Hypothalamus (tissue), 51 donors: ENCODE measurements around the gene CAMSAP2.

Experiments
- DNase-seq, 51 donors: peaks; one replicate each; lab custom pipeline; 2025; lab: John Stamatoyannopoulos, UW

CAMSAP2 gene

DNA sequence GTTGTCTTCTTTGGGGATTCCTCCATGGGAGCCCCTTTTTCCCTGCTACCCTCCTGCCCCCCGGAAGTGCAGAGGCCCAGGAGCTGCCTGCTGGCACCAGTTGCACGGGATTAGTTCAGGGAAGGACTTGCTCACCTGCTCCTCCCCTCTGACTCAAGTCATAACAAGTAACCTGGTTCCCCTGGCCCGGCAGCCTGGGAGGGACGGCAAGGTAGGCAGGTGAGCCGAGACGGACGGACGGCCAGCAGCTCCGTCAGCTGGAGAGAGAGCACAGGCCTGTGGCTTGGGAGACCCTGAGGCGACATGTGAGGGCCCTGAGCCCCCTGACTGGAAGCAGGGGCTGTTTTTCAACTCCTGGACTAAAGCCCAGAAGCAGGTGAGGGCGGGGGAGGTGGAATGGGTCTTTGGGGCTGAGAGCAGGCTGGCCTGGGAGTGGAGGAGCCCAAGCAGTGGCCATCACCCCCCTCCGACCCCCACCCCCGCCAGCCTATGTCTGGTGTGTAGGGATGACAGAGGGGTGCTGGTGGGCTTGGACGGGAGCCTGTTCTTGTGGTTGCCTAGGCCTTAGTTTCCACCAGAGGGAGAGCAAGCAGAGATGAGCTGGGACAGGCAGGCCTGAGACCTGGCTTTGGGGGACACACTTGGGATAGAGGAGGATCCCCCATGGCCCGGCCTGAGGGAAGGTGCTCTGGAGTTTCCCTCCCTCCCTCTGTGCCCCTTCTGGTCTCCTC lies 156.2 kb downstream of the CAMSAP2 start, which contains the start of gene INAVA:
Gene INAVA, plus strand, starts transcription at position 189 of the 731 bp plus-strand sequence. CDS start 3,501 bp downstream, outside the sequence.
- DNase-seq: no peak

- no peak for DNase-seq
These were observed 156.7 kb downstream of the CAMSAP2 start for GRCh38 chr1:200895443-200895789.

DNA sequence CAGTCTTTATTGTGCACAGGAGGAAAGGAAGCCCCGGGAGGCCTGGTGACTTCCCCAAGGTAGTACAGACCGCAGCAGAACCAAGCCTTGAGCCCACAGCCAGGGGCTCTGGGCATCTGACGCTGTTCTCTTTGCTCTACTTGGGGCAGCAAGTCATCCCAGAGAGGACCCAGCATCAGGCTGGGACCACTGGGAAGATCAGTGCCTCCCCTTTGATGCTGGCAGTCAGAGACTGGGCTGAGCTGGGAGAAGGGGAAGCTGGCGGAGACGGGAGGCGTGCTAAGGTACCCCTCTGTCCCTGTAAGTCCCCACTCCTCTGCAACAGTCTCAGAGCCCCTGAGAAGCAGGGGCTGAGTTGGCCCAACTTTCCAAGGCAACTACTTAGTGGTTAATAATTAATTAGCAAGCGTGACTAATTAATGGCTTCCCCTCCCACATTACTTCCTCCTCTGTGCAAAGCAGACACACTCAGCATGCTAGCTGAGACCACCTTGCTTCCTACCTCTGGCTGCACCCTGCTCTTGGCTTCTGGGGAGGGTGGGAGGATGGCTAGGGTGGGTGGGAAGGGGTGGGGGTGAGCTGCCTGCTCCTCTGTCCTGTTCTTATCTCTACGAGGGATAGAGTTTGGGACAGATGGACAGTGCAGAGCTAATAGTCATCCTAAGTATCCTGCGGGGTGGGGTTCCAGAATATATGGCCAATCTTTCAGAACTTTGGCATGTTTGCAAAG lies 157.3 kb downstream of the CAMSAP2 start:
- DNase-seq: no peak

GRCh38 chr1:200896531-200897196 lies 158.0 kb downstream of the CAMSAP2 start:
- no peak for DNase-seq

DNA sequence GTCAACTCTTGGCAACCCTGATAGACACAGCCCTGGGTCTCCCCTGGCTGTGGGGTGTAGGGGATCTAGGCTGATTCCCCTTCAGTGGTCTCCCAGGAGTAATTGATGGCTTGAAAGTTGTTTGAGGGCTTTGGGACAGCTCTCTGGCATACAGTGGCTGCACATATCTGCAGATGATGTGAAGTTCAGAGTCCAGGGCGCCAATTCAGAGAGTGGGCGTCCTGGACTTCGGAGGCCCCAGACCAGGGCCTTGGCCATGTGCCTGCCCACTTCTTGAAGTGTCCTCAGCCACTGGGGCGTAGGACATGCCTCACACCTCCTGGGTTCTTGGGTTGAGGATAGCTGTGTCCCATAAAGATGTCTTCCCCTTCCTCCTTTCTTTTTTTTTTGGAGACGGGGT lies 158.6 kb downstream of the CAMSAP2 start:
- no peak for DNase-seq

DNA sequence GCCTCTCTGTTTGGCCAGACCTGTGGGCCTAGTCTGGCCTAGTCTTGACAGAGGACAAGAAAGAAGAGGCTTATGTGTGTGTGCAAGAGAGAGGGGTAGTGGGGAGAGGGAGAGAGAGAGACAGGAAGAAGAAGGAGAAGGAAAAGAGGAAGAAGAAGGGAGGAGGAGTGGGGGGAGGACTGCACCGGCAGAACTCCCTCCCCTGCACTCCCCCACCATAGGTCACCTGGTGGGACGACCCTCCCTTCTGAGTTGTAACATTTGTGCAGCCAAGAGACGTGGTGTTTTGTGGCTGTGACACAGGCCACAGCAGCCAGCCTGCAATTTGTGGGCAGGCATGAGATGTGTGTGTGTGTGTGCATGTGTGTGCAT lies 160.3 kb downstream of the CAMSAP2 start:
- no peak for DNase-seq

DNA sequence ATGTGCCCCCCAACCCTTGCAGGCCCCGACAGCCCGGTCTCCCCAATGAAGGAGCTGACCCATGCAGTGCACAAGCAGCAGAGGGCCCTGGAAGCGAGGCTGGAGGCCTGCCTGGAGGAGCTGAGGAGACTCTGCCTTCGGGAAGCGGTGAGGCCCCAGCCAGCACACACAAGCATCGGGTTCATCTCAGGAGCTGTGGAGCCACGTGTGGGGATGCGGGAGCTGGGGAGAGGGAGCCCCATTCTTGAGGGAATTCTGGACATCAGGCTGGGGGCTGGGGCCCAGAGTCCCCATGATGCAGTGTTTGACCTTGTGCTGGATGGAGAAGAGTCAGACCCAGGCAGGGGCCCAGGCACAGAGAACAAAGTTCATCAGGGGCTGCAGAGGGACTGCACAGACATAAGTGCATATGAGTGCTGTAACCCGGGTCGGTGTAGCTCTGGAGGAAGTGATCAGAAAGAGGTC lies 160.8 kb downstream of the CAMSAP2 start:
- no peak for DNase-seq

GRCh38 chr1:200899954-200900867 lies 161.5 kb downstream of the CAMSAP2 start:
- no peak for DNase-seq

DNA sequence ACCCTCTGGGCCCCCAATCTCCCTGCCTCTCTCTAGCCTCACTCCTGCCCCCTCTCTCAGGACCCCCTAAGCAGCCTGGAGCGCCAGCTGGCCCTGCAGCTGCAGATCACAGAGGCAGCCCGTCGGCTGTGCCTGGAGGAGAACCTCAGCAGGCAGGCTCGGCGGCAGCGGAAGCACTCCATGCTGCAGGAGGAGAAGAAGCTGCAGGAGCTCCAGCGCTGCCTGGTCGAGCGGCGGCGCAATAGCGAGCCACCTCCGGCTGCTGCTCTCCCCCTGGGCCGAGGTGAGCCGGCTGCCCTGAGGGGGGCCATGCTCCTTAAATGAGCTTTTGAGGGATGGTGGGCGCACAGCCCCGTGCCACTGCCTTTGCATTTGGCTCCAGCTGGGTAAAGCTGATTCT lies 162.2 kb downstream of the CAMSAP2 start:
- DNase-seq: no peak

GRCh38 chr1:200901350-200901749 lies 162.7 kb downstream of the CAMSAP2 start:
- no peak for DNase-seq

DNA sequence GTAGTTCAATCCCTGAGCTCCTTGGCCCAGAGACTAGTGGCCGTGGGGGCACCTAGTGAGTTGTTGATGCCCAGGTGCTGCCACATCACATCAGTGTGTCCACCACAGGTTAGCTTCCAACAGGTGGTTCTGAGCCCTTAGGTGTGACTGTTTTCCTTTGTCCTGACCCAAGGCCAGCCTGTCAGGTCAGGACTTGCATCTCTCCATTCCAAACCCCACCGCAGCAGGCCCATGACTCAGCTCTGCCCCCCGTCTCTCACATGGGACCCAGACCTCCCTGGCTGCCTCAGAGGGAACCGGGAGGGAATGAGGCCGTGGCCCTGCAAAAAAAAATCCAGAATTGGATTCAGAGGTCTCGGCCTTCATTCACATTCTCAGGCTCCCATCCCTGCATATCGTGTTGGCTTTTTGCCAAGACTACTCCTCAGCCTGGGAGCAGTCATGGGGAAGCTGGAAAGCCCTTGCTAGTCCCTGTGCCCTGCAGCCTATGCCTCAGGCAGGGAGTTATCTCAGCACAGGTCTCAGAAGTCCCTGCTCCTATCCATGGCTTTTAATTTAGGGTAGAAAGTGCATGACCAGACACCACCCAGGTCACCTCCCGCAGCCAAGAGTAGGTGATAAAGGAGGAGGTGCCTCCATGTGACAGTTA lies 163.2 kb downstream of the CAMSAP2 start:
- DNase-seq: no peak

GRCh38 chr1:200903793-200904192 lies 165.1 kb downstream of the CAMSAP2 start:
- DNase-seq: no peak

GRCh38 chr1:200904772-200905171 lies 166.1 kb downstream of the CAMSAP2 start:
- DNase-seq: no peak

GRCh38 chr1:200905411-200906052 lies 166.8 kb downstream of the CAMSAP2 start:
- DNase-seq: no peak

- DNase-seq: no peak
These were observed 167.8 kb downstream of the CAMSAP2 start for GRCh38 chr1:200906491-200906890.

GRCh38 chr1:200907611-200908097 lies 169.0 kb downstream of the CAMSAP2 start:
- no peak for DNase-seq

DNA sequence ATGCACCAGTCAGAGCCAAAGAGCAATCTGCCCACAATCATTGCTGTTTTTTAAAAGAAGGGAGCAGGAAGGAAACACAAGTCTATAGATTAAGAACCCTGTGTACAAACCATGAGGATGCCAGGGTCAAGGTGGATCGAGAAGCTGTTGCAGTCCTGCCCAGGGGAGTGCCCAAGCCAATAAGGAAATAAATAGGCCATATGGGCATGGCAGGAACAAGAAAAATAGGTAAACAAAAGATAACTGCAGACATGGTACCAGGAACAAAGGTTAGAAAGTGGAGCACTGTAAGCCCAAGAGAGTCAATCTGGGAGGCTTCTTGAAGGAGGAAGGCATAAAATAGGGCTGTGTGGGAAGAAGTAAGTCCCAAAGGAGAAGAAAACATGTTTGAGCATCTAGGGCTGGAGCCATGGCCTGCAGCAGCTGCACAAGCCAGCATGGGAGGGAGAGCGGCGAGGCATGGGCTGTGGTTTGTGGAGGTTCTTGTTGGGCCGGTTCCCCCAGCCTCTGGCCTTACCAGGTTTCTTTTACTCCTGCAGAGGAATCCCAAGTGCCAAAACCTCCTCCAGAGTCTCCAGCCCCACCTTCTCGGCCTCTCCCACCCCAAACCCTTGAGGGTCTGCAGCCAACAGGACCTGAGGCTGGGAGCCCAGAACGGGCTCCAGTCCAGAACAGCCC lies 169.6 kb downstream of the CAMSAP2 start:
- DNase-seq: no peak

DNA sequence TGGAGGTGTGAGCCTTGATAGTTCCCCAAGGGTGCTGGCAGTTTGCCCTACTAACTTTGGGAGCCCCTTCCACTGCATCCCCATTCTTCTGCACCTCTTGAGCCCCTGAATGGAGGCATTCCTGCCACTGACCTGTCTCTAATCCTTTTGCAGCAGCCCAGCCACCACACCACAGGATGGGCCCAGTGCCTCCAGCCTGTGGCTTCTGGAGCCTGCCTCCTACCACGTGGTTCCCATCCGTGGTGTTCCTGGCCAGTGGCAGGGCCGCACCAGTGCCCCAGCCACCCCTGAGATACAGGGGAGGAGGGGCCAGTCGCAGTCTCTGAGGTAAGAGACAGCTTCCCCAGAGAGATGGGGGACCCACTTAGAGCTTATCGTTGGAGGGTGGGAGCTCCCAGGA lies 170.4 kb downstream of the CAMSAP2 start:
- DNase-seq: no peak

- DNase-seq: no peak
These were observed 171.1 kb downstream of the CAMSAP2 start for GRCh38 chr1:200909757-200910239.
